Thymus (tissue), 11 donors: Measurements from ENCODE around the gene TTC23L. TPM values are rescaled to one million over a fixed set of nuclear protein-coding genes. Genes with fewer than 3 reads are reported as not detected.
A peak's percentile ranks its signal among the peaks of the same experiment; 100 is the strongest.
"Not testable (repeated sequence)": the region's sequence is repeated elsewhere in the genome, so short reads cannot be mapped to it uniquely, and the experiment has no call there.

Experiments used
- DNase-seq, 9 donors: peaks; one replicate each; pipeline ENCODE4 v3.0.0-alpha.2; 2013; ENCODE audit warnings: low spot score in 9 of 9, low read depth in 6 of 9, missing footprints in 1 of 9
- H3K27ac ChIP-seq, 2 donors: one replicate each; pipeline ENCODE4 v1.5.1; 2013; ENCODE audit warnings: control low read depth in 1 of 2, low read depth in 1 of 2, low read length in 1 of 2, mild to moderate bottlenecking in 1 of 2, moderate library complexity in 1 of 2
- H3K27me3 ChIP-seq, 2 donors: one replicate each; pipeline ENCODE4 v1.5.1; 2013; ENCODE audit warnings: low read length in 1 of 2; ENCODE audit not compliant: control insufficient read depth in 2 of 2, insufficient read depth in 1 of 2
- H3K36me3 ChIP-seq, 2 donors: one replicate each; pipeline ENCODE4 v1.5.1; 2013; ENCODE audit warnings: low read length in 1 of 2, mild to moderate bottlenecking in 1 of 2, moderate library complexity in 1 of 2; ENCODE audit not compliant: control insufficient read depth in 2 of 2, insufficient read depth in 2 of 2
- H3K4me1 ChIP-seq, 2 donors: one replicate each; pipeline ENCODE4 v1.5.1; 2013; ENCODE audit warnings: low read length in 2 of 2; ENCODE audit not compliant: control insufficient read depth in 2 of 2, insufficient read depth in 2 of 2
- H3K4me3 ChIP-seq, 2 donors: one replicate each; pipeline ENCODE4 v1.5.1; 2013; ENCODE audit warnings: low read length in 2 of 2, control low read depth in 1 of 2, mild to moderate bottlenecking in 1 of 2
- H3K9me3 ChIP-seq, 2 donors: one replicate each; pipeline ENCODE4 v1.5.1; 2013; ENCODE audit warnings: low read length in 1 of 2, mild to moderate bottlenecking in 1 of 2; ENCODE audit not compliant: control insufficient read depth in 2 of 2, insufficient read depth in 1 of 2
- WGBS: extraction: QIAGEN DNeasy Blood & Tissue Kit; methylation state at CpG from one replicate; pipeline ENCODE4 v1.1.7; 2013; 5-methylcytosine and 5-hydroxymethylcytosine counted together
- polyA plus RNA-seq: library from polyadenylated mRNA; stranded (reverse); fragments of 200-250 nt; gene quantifications from one replicate; pipeline ENCODE4 v1.2.3, GENCODE V29; 2013
- total RNA-seq: library from RNA; stranded (reverse); fragments of 120-200 nt; gene quantifications from one replicate; pipeline ENCODE4 v1.2.4, GENCODE V29; 2013
- donor health status: healthy.

TTC23L gene
- total and polyA plus RNA-seq, 2 donors: 0.33 to 0.52 TPM

GRCh38 chr5:34915856-34916192 is 76.9 kb downstream of the TTC23L start:
- H3K9me3 ChIP-seq: peaks cover 0 to 3% of the 10 kb centered on the region in 2 donors
- no peak for DNase-seq
- peaks cover 4 to 19% of the 10 kb centered on the region in 2 donors for H3K36me3 ChIP-seq
- peak overlapping the region; percentile 85 to 87 for H3K27ac ChIP-seq
- WGBS: under 1% methylated on average over 20 of the region's 20 CpGs
- peak overlapping the region; percentile 66 to 95 for H3K4me3 ChIP-seq
- H3K27me3 ChIP-seq: no peaks in the 10 kb centered on the region
- peaks cover 7 to 14% of the 10 kb centered on the region in 2 donors for H3K4me1 ChIP-seq

GRCh38 chr5:34916518-34916917 is 77.6 kb downstream of the TTC23L start:
- DNase-seq: no peak
- peak overlapping the region; percentile 66 to 95 for H3K4me3 ChIP-seq
- H3K27ac ChIP-seq: no peak overlapping the region
- peaks cover 5 to 12% of the 10 kb centered on the region in 2 donors for H3K36me3 ChIP-seq
- H3K9me3 ChIP-seq: peaks cover 0 to 3% of the 10 kb centered on the region in 2 donors
- no peaks in the 10 kb centered on the region for H3K27me3 ChIP-seq
- 54% methylated on average over 6 of the region's 6 CpGs for WGBS
- H3K4me1 ChIP-seq: peaks cover 7 to 14% of the 10 kb centered on the region in 2 donors

GRCh38 chr5:34918025-34918424 is 79.1 kb downstream of the TTC23L start:
- no peak overlapping the region for H3K27ac ChIP-seq
- peaks cover 6 to 19% of the 10 kb centered on the region in 2 donors for H3K36me3 ChIP-seq
- no peak overlapping the region for H3K4me3 ChIP-seq
- no peak for DNase-seq
- H3K4me1 ChIP-seq: peaks cover 7 to 14% of the 10 kb centered on the region in 2 donors
- H3K9me3 ChIP-seq: peaks cover 0 to 3% of the 10 kb centered on the region in 2 donors
- H3K27me3 ChIP-seq: no peaks in the 10 kb centered on the region
- WGBS: 96% methylated on average over 4 of the region's 4 CpGs

GRCh38 chr5:34919077-34919476 is 80.1 kb downstream of the TTC23L start:
- Histone ChIP-seq H3K27ac (no peak overlapping the region), H3K4me3 (no peak overlapping the region), H3K36me3 (peaks cover 12 to 30% of the 10 kb centered on the region in 2 donors), H3K4me1 (peaks cover 3 to 14% of the 10 kb centered on the region in 2 donors), H3K27me3 (no peaks in the 10 kb centered on the region), H3K9me3 (peaks cover 0 to 3% of the 10 kb centered on the region in 2 donors)
- 97% methylated on average over 4 of the region's 4 CpGs for WGBS
- no peak for DNase-seq

GRCh38 chr5:34923256-34923655 is 84.3 kb downstream of the TTC23L start:
- not testable (repeated sequence) for H3K27ac ChIP-seq, DNase-seq, H3K9me3 ChIP-seq, H3K4me1 ChIP-seq, H3K4me3 ChIP-seq, H3K27me3 ChIP-seq
- 90% methylated on average over 9 of the region's 9 CpGs for WGBS
- H3K36me3 ChIP-seq: peaks cover 12 to 52% of the 10 kb centered on the region in 2 donors

- no peaks in the 10 kb centered on the region for H3K9me3 ChIP-seq
- H3K27ac ChIP-seq: no peak overlapping the region
- 88% methylated on average over 3 of the region's 3 CpGs for WGBS
- no peak for DNase-seq
- H3K36me3 ChIP-seq: peaks cover 12 to 52% of the 10 kb centered on the region in 2 donors
- peaks cover 0 to under 1% of the 10 kb centered on the region in 2 donors for H3K4me1 ChIP-seq
- no peaks in the 10 kb centered on the region for H3K27me3 ChIP-seq
- H3K4me3 ChIP-seq: no peak overlapping the region
Observed at GRCh38 chr5:34923694-34924461, 84.9 kb downstream of the TTC23L start.

GRCh38 chr5:34924462-34924765 is 85.5 kb downstream of the TTC23L start:
- no peak overlapping the region for H3K27ac ChIP-seq

GRCh38 chr5:34926318-34926888 is 87.4 kb downstream of the TTC23L start:
- no peak overlapping the region for H3K4me3 ChIP-seq
- peaks cover 4 to 6% of the 10 kb centered on the region in 2 donors for H3K4me1 ChIP-seq
- H3K27me3 ChIP-seq: no peaks in the 10 kb centered on the region
- H3K9me3 ChIP-seq: no peaks in the 10 kb centered on the region
- no peak for DNase-seq
- WGBS: 98% methylated on average over 3 of the region's 3 CpGs
- peaks cover 6 to 46% of the 10 kb centered on the region in 2 donors for H3K36me3 ChIP-seq
- H3K27ac ChIP-seq: no peak overlapping the region

More at GRCh38 chr5:34924462-34924765, 85.5 kb downstream of the TTC23L start:
- Histone ChIP-seq H3K4me1 (peaks cover 0 to 3% of the 10 kb centered on the region in 2 donors), H3K27me3 (no peaks in the 10 kb centered on the region), H3K9me3 (no peaks in the 10 kb centered on the region), H3K36me3 (peaks cover 12 to 52% of the 10 kb centered on the region in 2 donors), H3K4me3 (no peak overlapping the region)
- DNase-seq: no peak

- no peak overlapping the region for H3K27ac ChIP-seq
- H3K36me3 ChIP-seq: peaks cover 6 to 35% of the 10 kb centered on the region in 2 donors
- DNase-seq: no peak
- peaks cover 4 to 6% of the 10 kb centered on the region in 2 donors for H3K4me1 ChIP-seq
- H3K27me3 ChIP-seq: no peaks in the 10 kb centered on the region
- no peak overlapping the region for H3K4me3 ChIP-seq
- WGBS: over 99% methylated on average over 5 of the region's 5 CpGs
- H3K9me3 ChIP-seq: no peaks in the 10 kb centered on the region
Observed at GRCh38 chr5:34927785-34928184, 88.8 kb downstream of the TTC23L start.
